ENCODE data around the gene GALNT2. TPM values are rescaled to one million over a fixed set of nuclear protein-coding genes. Genes with fewer than 3 reads are reported as not detected.

GALNT2 gene
- total and polyA plus RNA-seq, 2 experiments from 2014 or later, result 96.7 to 143 TPM

DNA sequence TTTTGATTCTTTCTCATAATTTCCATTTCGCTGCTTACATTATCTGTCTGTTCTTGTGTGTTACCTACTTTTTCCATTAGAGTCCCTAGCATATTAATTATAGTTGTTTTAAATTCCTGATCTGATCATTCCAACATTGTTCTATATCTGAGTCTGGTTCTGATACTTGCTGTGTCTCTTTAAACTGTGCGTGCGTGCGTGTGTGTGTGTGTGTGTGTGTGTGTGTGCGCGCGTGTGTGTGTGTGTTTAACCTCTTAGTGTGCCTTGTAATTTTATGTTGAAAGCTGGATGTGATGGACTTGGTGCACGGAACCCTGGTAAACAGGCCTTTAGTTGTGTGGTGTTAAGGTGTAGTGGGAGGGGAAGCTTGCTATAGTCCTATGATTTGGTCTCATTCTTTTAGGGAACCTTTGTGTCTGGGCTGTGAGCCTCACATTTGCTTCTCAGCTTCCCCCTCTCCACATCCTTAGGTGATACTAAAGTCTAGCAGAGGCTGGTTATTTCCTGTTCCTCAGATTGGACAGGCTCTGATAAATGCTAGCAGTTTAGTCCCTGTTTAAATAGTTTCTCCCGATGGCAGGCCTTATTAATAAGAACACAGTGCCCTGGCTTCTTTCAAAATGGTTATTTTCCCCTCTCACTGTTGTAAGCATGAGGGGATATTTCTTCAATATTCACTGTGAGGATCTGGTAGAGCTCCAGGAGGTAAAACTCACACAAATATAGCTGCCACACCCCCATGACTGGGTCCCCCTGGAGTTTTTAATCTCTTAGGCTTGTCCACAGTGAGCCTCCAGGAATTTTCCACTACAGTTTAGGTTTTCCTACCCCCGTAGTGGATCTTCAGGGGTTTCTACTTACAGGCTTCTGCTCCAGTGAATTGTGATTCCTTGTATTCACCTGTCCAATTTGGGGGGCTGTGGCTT lies 118.3 kb downstream of the GALNT2 start:
- H3K79me2 ChIP-seq, result peaks cover 58% of the 10 kb centered on the region
- no peaks in the 10 kb centered on the region for H3K9me2 ChIP-seq (replicated peaks; ENCODE audit: insufficient read depth)
- no peaks in the 10 kb centered on the region for H3K36me3 ChIP-seq (replicated peaks; ENCODE audit: insufficient read depth, low read depth)
- H3K4me3 ChIP-seq, result no peak overlapping the region
- H4K20me1 ChIP-seq (ENCODE audit: insufficient read depth, poor library complexity, severe bottlenecking), result peaks cover 4% of the 10 kb centered on the region
- DNase-seq (ENCODE audit: low spot score), result no peak
- 67% methylated on average over 10 of the region's 10 CpGs for WGBS (ENCODE audit: low lambda C conversion rate, missing lambda C conversion rate)
- no peaks in the 10 kb centered on the region for H3K27me3 ChIP-seq
- no peaks in the 10 kb centered on the region for H3K9me3 ChIP-seq (ENCODE audit: low read depth)
- TF ChIP-seq EZH2phosphoT487 (IDR thresholded peaks at IDR 0.05; ENCODE audit: low read depth, severe bottlenecking, unreplicated experiment) (no peak), CTCF (IDR thresholded peaks at IDR 0.05; ENCODE audit: poor library complexity) (no peak), EZH2 (IDR thresholded peaks at IDR 0.05; ENCODE audit: borderline replicate concordance) (no peak)
- H3K4me1 ChIP-seq (ENCODE audit: insufficient read depth), result peaks cover 16% of the 10 kb centered on the region
- H3K4me2 ChIP-seq, result peak overlapping the region; percentile 64
- peak overlapping the region; percentile 86 for H3K27ac ChIP-seq
- H2AFZ ChIP-seq, result no peak overlapping the region

- Histone ChIP-seq H3K4me3 (no peak overlapping the region), H3K79me2 (peaks cover 55% of the 10 kb centered on the region), H3K9me2 (replicated peaks; ENCODE audit: insufficient read depth) (no peaks in the 10 kb centered on the region), H3K4me1 (ENCODE audit: insufficient read depth) (peaks cover 16% of the 10 kb centered on the region), H3K27ac (peak overlapping the region; percentile 86), H3K4me2 (peak overlapping the region; percentile 64), H3K36me3 (replicated peaks; ENCODE audit: insufficient read depth, low read depth) (no peaks in the 10 kb centered on the region), H3K27me3 (no peaks in the 10 kb centered on the region), H4K20me1 (ENCODE audit: insufficient read depth, poor library complexity, severe bottlenecking) (peaks cover 4% of the 10 kb centered on the region), H3K9me3 (ENCODE audit: low read depth) (no peaks in the 10 kb centered on the region), H2AFZ (no peak overlapping the region)
- no peak for TF ChIP-seq EZH2 (IDR thresholded peaks at IDR 0.05; ENCODE audit: borderline replicate concordance)
- no peak for TF ChIP-seq CTCF (IDR thresholded peaks at IDR 0.05; ENCODE audit: poor library complexity)
- no peak for TF ChIP-seq EZH2phosphoT487 (IDR thresholded peaks at IDR 0.05; ENCODE audit: low read depth, severe bottlenecking, unreplicated experiment)
- 33% methylated on average over 9 of the region's 9 CpGs for WGBS (ENCODE audit: low lambda C conversion rate, missing lambda C conversion rate)
- DNase-seq (ENCODE audit: low spot score), result peak; percentile 87
These were observed 119.2 kb downstream of the GALNT2 start for GRCh38 chr1:230186003-230186863.

- H3K9me3 ChIP-seq (ENCODE audit: low read depth), result no peaks in the 10 kb centered on the region
- peaks cover 54% of the 10 kb centered on the region for H3K79me2 ChIP-seq
- no peak overlapping the region for H3K4me3 ChIP-seq
- no peaks in the 10 kb centered on the region for H3K27me3 ChIP-seq
- no peak for DNase-seq (ENCODE audit: low spot score)
- H4K20me1 ChIP-seq (ENCODE audit: insufficient read depth, poor library complexity, severe bottlenecking), result peaks cover 4% of the 10 kb centered on the region
- H3K4me2 ChIP-seq, result no peak overlapping the region
- 93% methylated on average over 4 of the region's 4 CpGs for whole genome bisulfite sequencing (ENCODE audit: low lambda C conversion rate, missing lambda C conversion rate)
- H3K4me1 ChIP-seq (ENCODE audit: insufficient read depth), result peaks cover 16% of the 10 kb centered on the region
- no peaks in the 10 kb centered on the region for H3K9me2 ChIP-seq (replicated peaks; ENCODE audit: insufficient read depth)
- H2AFZ ChIP-seq, result no peak overlapping the region
- H3K36me3 ChIP-seq (replicated peaks; ENCODE audit: insufficient read depth, low read depth), result no peaks in the 10 kb centered on the region
- no peak for TF ChIP-seq EZH2 (IDR thresholded peaks at IDR 0.05; ENCODE audit: borderline replicate concordance)
- no peak for TF ChIP-seq EZH2phosphoT487 (IDR thresholded peaks at IDR 0.05; ENCODE audit: low read depth, severe bottlenecking, unreplicated experiment)
- no peak for TF ChIP-seq CTCF (IDR thresholded peaks at IDR 0.05; ENCODE audit: poor library complexity)
- peak overlapping the region; percentile 26 for H3K27ac ChIP-seq
These were observed 119.8 kb downstream of the GALNT2 start for GRCh38 chr1:230186874-230187273.
